CD4-positive, CD25-positive, alpha-beta regulatory T cell (primary cell): ENCODE results near the gene PCDHB14. TPM values are rescaled to one million over a fixed set of nuclear protein-coding genes. Genes with fewer than 3 reads are reported as not detected.
"Not testable (repeated sequence)": the region's sequence is repeated elsewhere in the genome, so short reads cannot be mapped to it uniquely, and the experiment has no call there.

Experiments
- ATAC-seq, 2 donors: fragments of 150-1000 bp; cut with Tn5 transposase; one replicate each; pipeline ENCODE4 v1.10.0; 2021; ENCODE audit warnings: low read depth in 2 of 2, moderate number of reproducible peaks in 2 of 2, moderate library complexity in 1 of 2
- DNase-seq, 3 donors: peaks; one replicate each; pipeline versions ENCODE4 v3.0.0 to v3.0.0-alpha.2; 2012 to 2022; ENCODE audit warnings: mixed read lengths in 1 of 3
- H3K27ac ChIP-seq: one replicate; pipeline ENCODE4 v1.7.0; 2013; ENCODE audit warnings: mild to moderate bottlenecking, low read length; ENCODE audit not compliant: insufficient read depth, poor library complexity, severe bottlenecking
- H3K27me3 ChIP-seq: one replicate; pipeline ENCODE4 v1.7.0; 2013; ENCODE audit warnings: low read length; ENCODE audit not compliant: control insufficient read depth, insufficient read depth
- H3K36me3 ChIP-seq: one replicate; pipeline ENCODE4 v1.7.0; 2013; ENCODE audit warnings: mild to moderate bottlenecking, low read length, moderate library complexity; ENCODE audit not compliant: control insufficient read depth, insufficient read depth
- H3K4me1 ChIP-seq: 2 replicates; pipeline ENCODE4 v1.7.0; 2013; ENCODE audit warnings: mild to moderate bottlenecking, low read length; ENCODE audit not compliant: insufficient read depth, control insufficient read depth, poor library complexity, severe bottlenecking
- H3K4me3 ChIP-seq: one replicate; pipeline ENCODE4 v1.7.0; 2013; ENCODE audit warnings: low read depth, mild to moderate bottlenecking, low read length, moderate library complexity
- H3K9me3 ChIP-seq, 2 experiments: 1 replicate in 1 of 2; 2 replicates in 1 of 2; pipeline ENCODE4 v1.7.0; 2013; ENCODE audit warnings: low read length in 2 of 2, mild to moderate bottlenecking in 1 of 2, moderate library complexity in 1 of 2; ENCODE audit not compliant: control insufficient read depth in 2 of 2
- H3K27ac Mint-ChIP-seq, 3 donors: one replicate each; pipeline ENCODE4 v1.8.0; 2020 to 2022; ENCODE audit warnings: mild to moderate bottlenecking in 3 of 3, mixed read lengths in 3 of 3, moderate library complexity in 2 of 3
- H3K27me3 Mint-ChIP-seq: one replicate; pipeline ENCODE4 v1.8.0; 2022; ENCODE audit warnings: mild to moderate bottlenecking, mixed read lengths
- H3K36me3 Mint-ChIP-seq: one replicate; pipeline ENCODE4 v1.8.0; 2020; ENCODE audit warnings: mixed read lengths
- H3K4me1 Mint-ChIP-seq, 4 donors: one replicate each; pipeline ENCODE4 v1.8.0; 2020 to 2022; ENCODE audit warnings: mixed read lengths in 4 of 4, mild to moderate bottlenecking in 1 of 4
- H3K4me3 Mint-ChIP-seq, 4 donors: one replicate each; pipeline ENCODE4 v1.8.0; 2020 to 2022; ENCODE audit warnings: mild to moderate bottlenecking in 4 of 4, mixed read lengths in 4 of 4, moderate library complexity in 3 of 4
- H3K9me3 Mint-ChIP-seq, 7 donors: one replicate each; pipeline ENCODE4 v1.8.0; 2020 to 2022; ENCODE audit warnings: mixed read lengths in 7 of 7, mild to moderate bottlenecking in 3 of 7, moderate library complexity in 2 of 7
- polyA plus RNA-seq, 4 donors: library from polyadenylated mRNA; unstranded; fragments of 300-500 nt; fragmentation: Illumina TruSeq; gene quantifications; one replicate each; pipeline ENCODE4 v1.2.3, GENCODE V29; 2021
- total RNA-seq: library from RNA; stranded (reverse); gene quantifications from one replicate; pipeline ENCODE4 v1.2.3, GENCODE V29; 2022

PCDHB14 gene
- total and polyA plus RNA-seq, 5 donors from 2014 or later, result not detected

DNA sequence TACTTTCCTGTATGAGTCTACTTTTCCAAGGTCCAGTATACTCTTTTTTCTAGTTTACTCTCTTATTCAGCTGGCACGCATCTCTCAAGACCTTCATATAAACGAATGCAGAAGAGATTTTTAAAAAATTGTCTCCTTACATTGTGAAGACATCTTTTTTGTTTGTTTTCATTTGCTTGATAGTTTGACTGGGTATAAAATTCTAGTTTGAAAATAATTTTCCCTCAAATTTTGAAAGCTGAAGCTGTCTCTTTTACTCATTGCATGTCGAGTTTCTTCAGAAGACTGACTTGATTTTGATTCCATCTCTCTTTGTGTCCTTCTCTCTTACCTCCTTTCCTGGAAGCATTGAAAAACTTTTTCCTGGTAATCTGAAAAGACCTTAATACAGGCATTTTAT, 26.8 kb upstream of the PCDHB14 start:
- Mint-ChIP-seq H3K9me3 (peaks cover 0 to 50% (median 21%) of the 10 kb centered on the region in 7 donors), H3K4me3 (no peak overlapping the region)

DNA sequence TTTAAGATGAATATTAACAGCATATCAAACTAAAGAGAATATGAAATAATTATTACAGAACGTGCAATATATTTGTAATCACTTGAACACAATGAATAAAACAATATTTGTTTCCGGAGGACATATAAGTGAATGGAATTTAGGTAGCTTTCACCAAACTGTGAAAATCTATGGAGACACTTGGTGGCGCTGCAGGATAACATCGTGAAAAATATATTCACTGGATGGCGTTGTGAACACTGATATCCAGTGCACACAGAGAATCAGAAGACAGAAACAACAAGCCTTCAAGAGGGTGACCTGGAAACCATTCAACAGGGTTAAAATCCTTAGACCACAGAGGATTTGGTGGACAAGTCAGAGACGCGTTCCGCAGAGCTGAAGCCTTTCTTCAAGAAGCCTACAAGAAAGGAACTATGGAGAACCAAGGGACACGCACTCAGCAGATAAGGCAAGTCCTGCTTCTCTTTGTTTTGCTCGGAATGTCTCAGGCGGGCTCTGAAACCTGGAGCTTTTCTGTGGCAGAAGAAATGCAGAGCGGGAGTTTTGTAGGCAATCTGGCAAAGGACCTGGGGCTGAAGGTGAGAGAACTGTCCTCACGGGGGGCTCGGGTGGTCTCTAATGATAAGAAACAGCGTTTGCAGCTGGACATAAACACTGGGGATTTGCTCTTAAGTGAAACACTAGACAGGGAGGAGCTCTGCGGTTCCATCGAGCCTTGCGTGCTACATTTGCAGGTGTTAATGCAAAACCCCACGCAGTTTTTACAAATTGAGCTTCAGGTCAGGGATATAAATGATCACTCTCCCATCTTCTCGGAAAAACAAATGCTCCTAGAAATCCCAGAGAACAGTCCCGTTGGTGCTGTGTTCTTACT, 23.5 kb upstream of the PCDHB14 start, which contains the start of gene PCDHB11:
PCDHB11 (plus strand) TSS at position 269 of the 877 bp plus-strand sequence; CDS start at position 417, 148 bp downstream.
- H3K4me3 ChIP-seq, result no peak within 1 kb of the TSS
- H3K27me3 ChIP-seq, result peaks cover 5% of the 10 kb centered on the region
- Mint-ChIP-seq H3K27me3 (peaks cover 10% of the 10 kb centered on the region), H3K9me3 (peaks cover 0 to 44% (median 16%) of the 10 kb centered on the region in 7 donors), H3K4me1 (no peaks in the 10 kb centered on the region), H3K4me3 (no peak within 1 kb of the TSS), H3K27ac (no peak within 1 kb of the TSS), H3K36me3 (no peaks in the 10 kb centered on the region)
- peaks cover 17 to 25% of the 10 kb centered on the region in 2 experiments for H3K9me3 ChIP-seq
- no peak within 1 kb of the TSS for H3K27ac ChIP-seq
- H3K4me1 ChIP-seq, result no peaks in the 10 kb centered on the region
- no peaks in the 10 kb centered on the region for H3K36me3 ChIP-seq
- no peak for DNase-seq
- no peak for ATAC-seq

More for the DNA sequence above, 26.8 kb upstream of the PCDHB14 start:
- ATAC-seq (no peak), DNase-seq (no peak)
- Mint-ChIP-seq H3K4me1 (peaks cover 0 to 4% (median 0%) of the 10 kb centered on the region in 4 donors), H3K36me3 (peaks cover 5% of the 10 kb centered on the region), H3K27ac (no peak overlapping the region), H3K27me3 (peaks cover 14% of the 10 kb centered on the region)
- Histone ChIP-seq H3K27ac (no peak overlapping the region), H3K4me1 (no peaks in the 10 kb centered on the region), H3K4me3 (no peak overlapping the region), H3K36me3 (no peaks in the 10 kb centered on the region), H3K9me3 (peaks cover 17 to 25% of the 10 kb centered on the region in 2 experiments), H3K27me3 (peaks cover 5% of the 10 kb centered on the region)

DNA sequence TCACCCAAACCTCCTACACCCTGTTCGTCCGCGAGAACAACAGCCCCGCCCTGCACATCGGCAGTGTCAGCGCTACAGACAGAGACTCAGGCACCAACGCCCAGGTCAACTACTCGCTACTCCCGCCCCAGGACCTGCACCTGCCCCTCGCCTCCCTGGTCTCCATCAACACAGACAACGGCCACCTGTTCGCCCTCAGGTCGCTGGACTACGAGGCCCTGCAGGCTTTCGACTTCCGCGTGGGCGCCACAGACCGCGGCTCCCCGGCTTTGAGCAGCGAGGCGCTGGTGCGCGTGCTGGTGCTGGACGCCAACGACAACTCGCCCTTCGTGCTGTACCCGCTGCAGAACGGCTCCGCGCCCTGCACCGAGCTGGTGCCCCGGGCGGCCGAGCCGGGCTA, 22.0 kb upstream of the PCDHB14 start:
- H3K4me1 Mint-ChIP-seq, H3K27me3 ChIP-seq, H3K27ac ChIP-seq, ATAC-seq, H3K27me3 Mint-ChIP-seq, H3K4me3 ChIP-seq, DNase-seq, H3K36me3 ChIP-seq, H3K4me1 ChIP-seq, H3K4me3 Mint-ChIP-seq, H3K27ac Mint-ChIP-seq, H3K36me3 Mint-ChIP-seq: not testable (repeated sequence)
- H3K9me3 ChIP-seq, result peaks cover 17 to 22% of the 10 kb centered on the region in 2 experiments
- peaks cover 0 to 40% (median 15%) of the 10 kb centered on the region in 7 donors for H3K9me3 Mint-ChIP-seq

DNA sequence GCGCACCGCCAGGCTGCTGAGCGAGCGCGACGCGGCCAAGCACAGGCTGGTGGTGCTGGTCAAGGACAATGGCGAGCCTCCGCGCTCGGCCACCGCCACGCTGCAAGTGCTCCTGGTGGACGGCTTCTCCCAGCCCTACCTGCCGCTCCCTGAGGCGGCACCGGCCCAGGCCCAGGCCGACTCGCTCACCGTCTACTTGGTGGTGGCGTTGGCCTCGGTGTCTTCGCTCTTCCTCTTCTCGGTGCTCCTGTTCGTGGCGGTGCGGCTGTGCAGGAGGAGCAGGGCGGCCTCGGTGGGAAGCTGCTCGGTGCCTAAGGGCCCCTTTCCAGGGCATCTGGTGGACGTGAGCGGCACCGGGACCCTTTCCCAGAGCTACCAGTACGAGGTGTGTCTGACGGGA, 21.5 kb upstream of the PCDHB14 start:
- H3K9me3 ChIP-seq, result peaks cover 13 to 17% of the 10 kb centered on the region in 2 experiments
- not testable (repeated sequence) for H3K36me3 Mint-ChIP-seq, ATAC-seq, H3K4me3 ChIP-seq, H3K36me3 ChIP-seq, H3K27me3 ChIP-seq, H3K4me1 Mint-ChIP-seq, H3K27ac ChIP-seq, H3K27ac Mint-ChIP-seq, DNase-seq, H3K4me3 Mint-ChIP-seq, H3K4me1 ChIP-seq
- Mint-ChIP-seq H3K27me3 (peaks cover 14% of the 10 kb centered on the region), H3K9me3 (peaks cover 0 to 34% (median 10%) of the 10 kb centered on the region in 7 donors)

DNA sequence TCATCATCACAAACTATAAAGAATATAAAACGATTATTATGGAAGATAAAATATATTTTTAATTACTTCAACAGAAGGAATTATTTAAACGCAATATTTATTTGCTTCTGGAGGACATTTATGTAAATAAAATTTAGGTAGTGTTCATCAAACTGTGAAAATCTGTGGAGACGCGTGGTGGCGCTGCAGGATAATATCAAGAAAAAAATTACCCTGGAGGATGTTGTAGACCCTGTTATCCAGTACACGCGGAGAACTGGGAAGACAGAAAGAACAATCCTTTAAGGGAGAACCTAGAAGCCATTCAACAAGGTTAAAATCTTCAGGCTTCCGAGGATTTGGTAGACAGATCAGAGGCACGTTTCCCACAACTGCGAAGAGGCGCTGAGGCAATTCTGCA, 14.7 kb upstream of the PCDHB14 start, which contains the start of gene PCDHB12:
PCDHB12 (plus strand) TSS at position 242 of the 400 bp plus-strand sequence. CDS start 189 bp downstream, outside the sequence.
- Mint-ChIP-seq H3K4me1 (peaks cover 0 to under 1% (median under 1%) of the 10 kb centered on the region in 4 donors), H3K36me3 (no peaks in the 10 kb centered on the region), H3K27ac (no peak within 1 kb of the TSS), H3K4me3 (peak within 1 kb of the TSS in 1 of 4 donors; percentile 71), H3K9me3 (peaks cover 0 to 9% (median 0%) of the 10 kb centered on the region in 7 donors), H3K27me3 (peaks cover 20% of the 10 kb centered on the region)
- Histone ChIP-seq H3K4me1 (no peaks in the 10 kb centered on the region), H3K9me3 (no peaks in the 10 kb centered on the region), H3K4me3 (no peak within 1 kb of the TSS), H3K27ac (no peak within 1 kb of the TSS), H3K36me3 (no peaks in the 10 kb centered on the region), H3K27me3 (peaks cover 15% of the 10 kb centered on the region)
- peak in 1 of 3 donors; percentile 2 for DNase-seq
- ATAC-seq, result no peak

DNA sequence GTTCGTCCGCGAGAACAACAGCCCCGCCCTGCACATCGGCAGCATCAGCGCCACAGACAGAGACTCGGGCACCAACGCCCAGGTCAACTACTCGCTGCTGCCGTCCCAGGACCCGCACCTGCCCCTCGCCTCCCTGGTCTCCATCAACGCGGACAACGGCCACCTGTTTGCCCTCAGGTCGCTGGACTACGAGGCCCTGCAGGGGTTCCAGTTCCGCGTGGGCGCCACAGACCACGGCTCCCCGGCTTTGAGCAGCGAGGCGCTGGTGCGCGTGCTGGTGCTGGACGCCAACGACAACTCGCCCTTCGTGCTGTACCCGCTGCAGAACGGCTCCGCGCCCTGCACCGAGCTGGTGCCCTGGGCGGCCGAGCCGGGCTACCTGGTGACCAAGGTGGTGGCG, 12.9 kb upstream of the PCDHB14 start:
- DNase-seq, H3K36me3 Mint-ChIP-seq, H3K27ac ChIP-seq, H3K4me1 Mint-ChIP-seq, ATAC-seq, H3K4me1 ChIP-seq, H3K4me3 ChIP-seq, H3K36me3 ChIP-seq, H3K27ac Mint-ChIP-seq, H3K9me3 ChIP-seq, H3K4me3 Mint-ChIP-seq: not testable (repeated sequence)
- Mint-ChIP-seq H3K9me3 (peaks cover 0 to 16% (median 4%) of the 10 kb centered on the region in 7 donors), H3K27me3 (peaks cover 26% of the 10 kb centered on the region)
- H3K27me3 ChIP-seq, result peaks cover 15% of the 10 kb centered on the region

DNA sequence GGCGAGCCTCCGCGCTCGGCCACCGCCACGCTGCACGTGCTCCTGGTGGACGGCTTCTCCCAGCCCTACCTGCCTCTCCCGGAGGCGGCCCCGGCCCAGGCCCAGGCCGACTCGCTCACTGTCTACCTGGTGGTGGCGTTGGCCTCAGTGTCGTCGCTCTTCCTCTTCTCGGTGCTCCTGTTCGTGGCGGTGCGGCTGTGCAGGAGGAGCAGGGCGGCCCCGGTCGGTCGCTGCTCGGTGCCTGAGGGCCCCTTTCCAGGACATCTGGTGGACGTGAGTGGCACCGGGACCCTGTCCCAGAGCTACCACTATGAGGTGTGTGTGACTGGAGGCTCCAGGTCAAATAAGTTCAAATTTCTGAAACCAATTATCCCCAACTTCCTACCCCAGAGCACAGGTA, 12.3 kb upstream of the PCDHB14 start:
- Mint-ChIP-seq H3K27me3 (peaks cover 27% of the 10 kb centered on the region), H3K9me3 (peaks cover 0 to 17% (median 4%) of the 10 kb centered on the region in 7 donors)
- H3K4me3 ChIP-seq, H3K9me3 ChIP-seq, H3K27ac Mint-ChIP-seq, H3K4me1 Mint-ChIP-seq, H3K4me1 ChIP-seq, DNase-seq, H3K27ac ChIP-seq, H3K36me3 ChIP-seq, H3K4me3 Mint-ChIP-seq, H3K36me3 Mint-ChIP-seq, ATAC-seq: not testable (repeated sequence)
- H3K27me3 ChIP-seq, result peaks cover 15% of the 10 kb centered on the region
